ENCODE data around the gene UGT1A8. TPM values are rescaled to one million over a fixed set of nuclear protein-coding genes. Genes with fewer than 3 reads are reported as not detected.

The UGT1A8 gene
- total and polyA plus RNA-seq, 2 of the 4 experiments (the other 2 are of a cell fraction), result not detected

- Histone ChIP-seq H3K4me3 (ENCODE audit: insufficient read depth, low read depth, low read length) (no peak overlapping the region), H3K9me3 (ENCODE audit: control insufficient read depth, insufficient read depth, low read length) (no peaks in the 10 kb centered on the region; the same call in 1 of the 2 replicates), H3K36me3 (ENCODE audit: control insufficient read depth, insufficient read depth, low read length) (no peaks in the 10 kb centered on the region), H3K9ac (ENCODE audit: low read depth, low read length) (no peak overlapping the region), H3K23ac (ENCODE audit: low read depth, low read length) (no peak overlapping the region), H2BK15ac (ENCODE audit: low read depth, low read length) (no peak overlapping the region), H3K9me1 (ENCODE audit: insufficient read depth, low read length) (no peaks in the 10 kb centered on the region), H3K79me1 (ENCODE audit: low read depth in 1 of 2, low read length in 2 of 2) (no peaks in the 10 kb centered on the region), H3K27ac (ENCODE audit: insufficient read depth, low read length) (no peak overlapping the region), H2AK9ac (replicated peaks; ENCODE audit: low read depth, low read length, poor library complexity) (no peak overlapping the region), H3K4me1 (ENCODE audit: control insufficient read depth, insufficient read depth, low read length) (no peaks in the 10 kb centered on the region), H2BK120ac (ENCODE audit: low read depth, low read length) (no peak overlapping the region), H3K4ac (ENCODE audit: low read depth, low read length) (no peak overlapping the region), H2AFZ (replicated peaks; ENCODE audit: low read length, poor library complexity) (no peak overlapping the region), H3K4me2 (ENCODE audit: low read depth, low read length) (no peak overlapping the region), H4K5ac (ENCODE audit: low read depth, low read length) (no peak overlapping the region), H3K14ac (replicated peaks; ENCODE audit: low read depth, low read length) (no peak overlapping the region), H2BK5ac (ENCODE audit: low read depth, low read length, poor library complexity, severe bottlenecking) (no peak overlapping the region), H3K18ac (ENCODE audit: low read depth, low read length) (no peak overlapping the region), H2AK5ac (ENCODE audit: low read depth, low read length) (no peak overlapping the region), H4K91ac (ENCODE audit: insufficient read depth, low read depth, low read length) (no peak overlapping the region), H3K56ac (ENCODE audit: extremely low read depth, insufficient read depth, low read length) (no peak overlapping the region), H4K20me1 (ENCODE audit: insufficient read depth, low read length) (no peaks in the 10 kb centered on the region), H2BK20ac (ENCODE audit: low read depth, low read length) (no peak overlapping the region), H4K8ac (ENCODE audit: low read depth in 2 of 2, low read length in 2 of 2) (no peak overlapping the region), H3K27me3 (ENCODE audit: control insufficient read depth, insufficient read depth, low read length) (peaks cover 19% of the 10 kb centered on the region)
- intact Hi-C loops (cut with micrococcal nuclease) (no loop called here), dilution Hi-C loops (cut with HindIII; ENCODE audit: low sequenced_read_pairs, unreplicated experiment) (no loop called here), in situ Hi-C loops (cut with MboI; ENCODE audit: low sequenced_read_pairs) (no loop called here)
- DNase-seq, result no peak
- WGBS, 2 experiments (ENCODE audit: extremely low coverage in 2 of 2, insufficient read length in 1 of 2), result no CpG with 5 or more reads among the region's 7 CpGs
- ChIA-PET CTCF (no interaction called here), POLR2A (ENCODE audit: unreplicated experiment) (no interaction called here)
- no peak for ATAC-seq (ENCODE audit: low read depth)
- TF ChIP-seq RCOR1 (IDR thresholded peaks at IDR 0.05; ENCODE audit: insufficient replicate concordance, low read length) (no peak), NFE2L2 (IDR thresholded peaks at IDR 0.05; ENCODE audit: low read depth, low read length) (no peak), BHLHE40 (IDR thresholded peaks at IDR 0.05; ENCODE audit: low read depth, low read length) (no peak), CEBPB (IDR thresholded peaks at IDR 0.05; ENCODE audit: low read depth, low read length) (no peak), ELK1 (IDR thresholded peaks at IDR 0.05; ENCODE audit: borderline replicate concordance, low read depth, low read length) (no peak), MAFK (IDR thresholded peaks at IDR 0.05; ENCODE audit: low read depth, low read length) (no peak), POLR2A (IDR thresholded peaks at IDR 0.05; ENCODE audit: low read depth, low read length) (no peak), CHD1 (IDR thresholded peaks at IDR 0.05; ENCODE audit: low read depth, low read length) (no peak), MXI1 (IDR thresholded peaks at IDR 0.05; ENCODE audit: borderline replicate concordance, low read depth, low read length) (no peak), RAD21 (IDR thresholded peaks at IDR 0.05; ENCODE audit: low read length) (no peak), MAZ (IDR thresholded peaks at IDR 0.05; ENCODE audit: borderline replicate concordance, low read depth, low read length) (no peak), FOS (IDR thresholded peaks at IDR 0.05; ENCODE audit: low read depth, low read length) (no peak)
- BruUV-seq (replicated peaks), result no TSS peak
Observed at GRCh38 chr2:233800208-233800607, 182.8 kb downstream of the UGT1A8 start.

Data from IMR-90 (cell line).